A549 treated with AZD2906 at 1 μM for 4 hours (cell line): ENCODE measurements around the gene CNTN6. TPM values are rescaled to one million over a fixed set of nuclear protein-coding genes. Genes with fewer than 3 reads are reported as not detected.

Source experiments
- total RNA-seq: library from RNA; stranded (reverse); fragments of 200-300 nt; extraction: Qiagen RNA extraction; gene quantifications from 5 replicates; pipeline ENCODE4 v1.2.3, GENCODE V29; 2022

Gene CNTN6
- not detected in 5 replicates for total RNA-seq

GRCh38 chr3:1092771-1093170 is at the start of gene CNTN6:
Gene CNTN6 (plus strand): TSS chr3:1093024. CDS start chr3:1148009, 54,985 bp downstream.

